Measurements from ENCODE around the gene SMYD3. TPM values are rescaled to one million over a fixed set of nuclear protein-coding genes. Genes with fewer than 3 reads are reported as not detected.

SMYD3 gene
- total RNA-seq, 1 donor from 2014 or later = 31.9 TPM

- Mint-ChIP-seq H3K4me3 (ENCODE audit: low read depth) (no peak overlapping the region), H3K9me3 (ENCODE audit: low read depth) (peaks cover 17% of the 10 kb centered on the region), H3K27me3 (no peaks in the 10 kb centered on the region), H3K4me1 (ENCODE audit: low read depth) (peaks cover 3% of the 10 kb centered on the region), H3K27ac (no peak overlapping the region), H3K36me3 (ENCODE audit: insufficient read depth) (peaks cover 12% of the 10 kb centered on the region)
- TF ChIP-seq CTCF (IDR thresholded peaks at IDR 0.05; ENCODE audit: unreplicated experiment) = no peak
- DNase-seq (ENCODE audit: low spot score, unreplicated experiment) = no peak
These were observed 113.0 kb downstream of the SMYD3 start for GRCh38 chr1:246394121-246394520.

- Mint-ChIP-seq H3K9me3 (ENCODE audit: low read depth) (peaks cover 17% of the 10 kb centered on the region), H3K27me3 (no peaks in the 10 kb centered on the region)
These were observed 116.2 kb downstream of the SMYD3 start for GRCh38 chr1:246390855-246391254.

GRCh38 chr1:246384616-246385015, 122.5 kb downstream of the SMYD3 start:
- no peak overlapping the region for H3K4me3 Mint-ChIP-seq (ENCODE audit: low read depth)
- DNase-seq (ENCODE audit: low spot score, unreplicated experiment) = no peak
- no peaks in the 10 kb centered on the region for H3K36me3 Mint-ChIP-seq (ENCODE audit: insufficient read depth)

More at GRCh38 chr1:246390855-246391254, 116.2 kb downstream of the SMYD3 start:
- no peak for DNase-seq (ENCODE audit: low spot score, unreplicated experiment)
- Mint-ChIP-seq H3K27ac (no peak overlapping the region), H3K36me3 (ENCODE audit: insufficient read depth) (peaks cover 12% of the 10 kb centered on the region), H3K4me3 (ENCODE audit: low read depth) (no peak overlapping the region), H3K4me1 (ENCODE audit: low read depth) (no peaks in the 10 kb centered on the region)
- no peak for TF ChIP-seq CTCF (IDR thresholded peaks at IDR 0.05; ENCODE audit: unreplicated experiment)

GRCh38 chr1:246383791-246384190, 123.3 kb downstream of the SMYD3 start:
- TF ChIP-seq CTCF (IDR thresholded peaks at IDR 0.05; ENCODE audit: unreplicated experiment) = no peak

More at GRCh38 chr1:246384616-246385015, 122.5 kb downstream of the SMYD3 start:
- Mint-ChIP-seq H3K9me3 (ENCODE audit: low read depth) (no peaks in the 10 kb centered on the region), H3K27ac (no peak overlapping the region), H3K27me3 (no peaks in the 10 kb centered on the region), H3K4me1 (ENCODE audit: low read depth) (peaks cover 5% of the 10 kb centered on the region)
- no peak for TF ChIP-seq CTCF (IDR thresholded peaks at IDR 0.05; ENCODE audit: unreplicated experiment)

GRCh38 chr1:246383239-246383589, 123.9 kb downstream of the SMYD3 start:
- Mint-ChIP-seq H3K4me1 (ENCODE audit: low read depth) (peaks cover 5% of the 10 kb centered on the region), H3K27ac (no peak overlapping the region), H3K4me3 (ENCODE audit: low read depth) (no peak overlapping the region), H3K36me3 (ENCODE audit: insufficient read depth) (no peaks in the 10 kb centered on the region), H3K27me3 (no peaks in the 10 kb centered on the region), H3K9me3 (ENCODE audit: low read depth) (no peaks in the 10 kb centered on the region)
- DNase-seq (ENCODE audit: low spot score, unreplicated experiment) = no peak
- TF ChIP-seq CTCF (IDR thresholded peaks at IDR 0.05; ENCODE audit: unreplicated experiment) = no peak

More at GRCh38 chr1:246383791-246384190, 123.3 kb downstream of the SMYD3 start:
- Mint-ChIP-seq H3K4me1 (ENCODE audit: low read depth) (peaks cover 5% of the 10 kb centered on the region), H3K9me3 (ENCODE audit: low read depth) (no peaks in the 10 kb centered on the region), H3K27ac (no peak overlapping the region), H3K4me3 (ENCODE audit: low read depth) (no peak overlapping the region), H3K36me3 (ENCODE audit: insufficient read depth) (no peaks in the 10 kb centered on the region), H3K27me3 (no peaks in the 10 kb centered on the region)
- DNase-seq (ENCODE audit: low spot score, unreplicated experiment) = no peak

Data from progenitor cell of endocrine pancreas (in vitro differentiated cells).